COLO668 (cell line): ENCODE measurements around the gene ZFR.
"Not testable (repeated sequence)": the region's sequence is repeated elsewhere in the genome, so short reads cannot be mapped to it uniquely, and the experiment has no call there.

Experiments used
- DNase-seq: peaks from one replicate; lab custom pipeline; 2025; ENCODE audit not compliant: unreplicated experiment; lab: John Stamatoyannopoulos, UW

Gene ZFR

GRCh38 chr5:32325062-32325461 is 119.5 kb downstream of the ZFR start:
- no peak for DNase-seq

- no peak for DNase-seq
Observed at GRCh38 chr5:32323741-32324140, 120.8 kb downstream of the ZFR start.

DNA sequence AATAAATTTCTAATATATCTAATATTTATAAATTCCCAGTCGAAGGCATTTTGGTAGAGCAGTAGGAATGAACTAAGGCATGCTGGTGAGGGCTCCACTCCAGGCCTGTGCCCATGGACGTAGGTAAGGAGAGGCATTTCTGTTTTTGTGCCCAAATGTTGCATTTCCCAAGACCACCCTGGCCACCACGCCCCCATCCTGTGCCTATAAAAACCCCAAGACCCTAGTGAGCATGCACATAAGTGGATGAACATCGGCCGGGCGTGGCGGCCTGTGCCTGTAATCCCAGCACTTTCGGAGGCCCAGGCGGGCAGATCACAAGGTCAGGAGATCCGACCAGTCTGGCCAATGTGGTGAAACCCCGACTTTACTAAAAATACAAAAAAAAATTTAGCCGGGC is 121.7 kb downstream of the ZFR start:
- no peak for DNase-seq

DNA sequence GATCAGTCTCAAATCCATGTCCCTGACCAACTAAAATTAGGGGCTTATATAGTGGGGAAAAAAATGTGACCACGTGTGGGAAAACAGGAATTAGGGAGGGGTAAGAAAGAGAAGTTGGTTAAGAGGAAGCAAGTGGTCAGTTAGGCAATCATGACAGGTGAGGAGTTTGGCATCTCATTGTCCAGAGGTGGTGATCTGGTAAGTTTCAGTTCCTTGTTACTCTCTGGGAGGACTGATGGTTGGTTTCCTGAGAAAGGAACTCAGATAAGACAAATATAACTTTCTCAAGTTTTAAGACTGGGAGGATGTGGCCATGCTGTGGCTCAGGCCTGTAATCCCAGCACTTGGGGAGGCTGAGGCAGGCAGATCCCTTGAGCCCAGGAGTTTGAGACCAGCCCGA is 122.8 kb downstream of the ZFR start:
- DNase-seq = not testable (repeated sequence)

- DNase-seq = no peak
Observed at GRCh38 chr5:32320576-32320975, 124.0 kb downstream of the ZFR start.

GRCh38 chr5:32319926-32320543 is 124.5 kb downstream of the ZFR start:
- no peak for DNase-seq

- no peak for DNase-seq
Observed at GRCh38 chr5:32319392-32319791, 125.1 kb downstream of the ZFR start.

- DNase-seq = no peak
Observed at GRCh38 chr5:32317041-32317440, 127.5 kb downstream of the ZFR start.

GRCh38 chr5:32315221-32316014 is 129.1 kb downstream of the ZFR start:
- DNase-seq = no peak

- no peak for DNase-seq
Observed at GRCh38 chr5:32314658-32315057, 129.9 kb downstream of the ZFR start.

DNA sequence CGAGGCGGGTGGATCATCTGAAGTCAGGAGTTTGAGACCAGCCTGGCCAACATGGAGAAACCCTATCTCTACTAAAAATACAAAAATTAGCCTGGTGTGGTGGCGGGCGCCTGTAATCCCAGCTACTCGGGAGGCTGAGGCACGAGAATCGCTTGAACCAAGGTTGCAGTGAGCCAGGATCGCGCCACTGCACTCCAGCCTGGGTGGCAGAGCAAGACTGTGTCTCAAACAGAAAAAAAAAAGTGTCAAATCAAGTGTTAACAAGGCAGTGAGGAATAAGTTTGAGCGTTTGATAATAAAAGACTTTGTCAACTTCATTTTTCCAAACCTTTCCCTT is 130.4 kb downstream of the ZFR start:
- not testable (repeated sequence) for DNase-seq

GRCh38 chr5:32312595-32313332 is 131.8 kb downstream of the ZFR start, which contains the start of gene MTMR12:
Gene MTMR12 (minus strand): TSS chr5:32312939. CDS start chr5:32312838, 101 bp downstream.
- peak; percentile 100 for DNase-seq

DNA sequence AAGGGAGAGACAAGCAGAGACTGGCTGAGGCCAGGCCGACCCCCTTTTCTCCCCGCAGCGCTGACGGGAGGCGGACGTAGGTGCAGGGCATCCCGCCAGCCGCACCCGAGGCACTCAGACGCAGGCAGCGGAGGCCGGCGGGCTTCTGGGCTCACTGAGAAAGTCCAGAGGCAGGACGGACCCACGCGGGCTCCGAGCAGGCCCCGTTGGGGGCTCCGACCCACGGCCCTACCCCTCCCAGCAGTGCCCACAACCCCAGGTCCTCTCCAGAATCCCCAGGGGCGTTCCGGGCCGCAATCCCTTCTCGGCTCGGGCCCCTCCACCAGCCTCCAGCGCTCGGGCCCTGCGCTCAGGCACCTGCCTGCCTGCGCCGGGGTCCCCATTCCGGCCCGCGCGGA is 132.3 kb downstream of the ZFR start:
- peak; percentile 78 for DNase-seq

DNA sequence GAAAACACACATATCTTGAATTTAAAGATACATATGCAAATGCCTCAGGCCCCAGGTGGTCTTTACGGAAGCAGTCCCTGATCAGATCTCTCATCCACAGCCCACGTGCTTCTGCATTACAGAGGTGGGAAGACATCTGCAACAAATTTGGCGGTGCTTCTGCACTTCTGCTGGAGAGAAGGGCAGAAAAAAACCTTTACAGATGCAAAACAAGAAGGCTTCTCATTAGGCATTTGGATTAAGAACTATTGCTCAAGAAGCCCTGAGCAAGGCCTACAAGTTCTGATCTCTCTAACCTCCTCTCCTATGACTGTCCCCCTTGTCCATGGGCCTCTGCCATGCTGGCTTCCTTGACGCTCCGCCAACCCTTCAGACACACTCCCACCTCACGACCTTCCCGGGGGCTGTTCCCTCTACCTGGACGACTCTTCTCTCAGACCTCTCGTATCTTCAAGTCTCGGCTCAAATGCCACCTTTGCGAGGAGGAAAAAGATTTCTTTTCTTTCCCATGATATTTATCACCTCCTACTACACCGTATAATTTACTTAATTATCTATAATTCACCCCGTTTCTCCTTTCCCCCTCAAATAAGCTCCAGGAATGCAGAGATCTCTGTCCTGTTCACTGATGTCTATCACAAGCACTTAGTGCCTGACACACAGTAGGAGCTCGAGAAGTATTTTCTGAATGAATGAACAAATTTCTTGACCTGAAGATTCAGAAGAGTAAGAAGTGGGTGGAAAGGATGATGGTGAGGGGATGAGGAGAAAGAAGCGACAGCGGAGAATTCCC is 132.9 kb downstream of the ZFR start:
- DNase-seq = no peak

DNA sequence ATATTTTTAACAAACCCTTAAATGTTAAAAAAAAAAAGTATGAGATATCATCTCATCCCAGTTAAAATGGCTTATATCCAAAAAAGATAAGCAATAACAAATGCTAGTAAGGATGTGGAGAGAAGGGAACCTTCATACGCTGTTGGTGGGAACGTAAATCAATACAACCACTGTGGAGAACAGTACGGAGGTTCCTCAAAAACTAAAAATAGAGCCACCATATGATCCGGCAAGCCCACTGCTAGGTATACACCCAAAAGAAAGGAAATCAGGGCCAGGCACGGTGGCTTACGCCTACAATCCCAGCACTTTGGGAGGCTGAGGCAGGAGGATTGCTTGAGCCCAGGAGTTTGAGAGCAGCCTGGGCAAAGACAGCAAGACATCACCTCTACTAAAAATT is 134.8 kb downstream of the ZFR start:
- DNase-seq = no peak

DNA sequence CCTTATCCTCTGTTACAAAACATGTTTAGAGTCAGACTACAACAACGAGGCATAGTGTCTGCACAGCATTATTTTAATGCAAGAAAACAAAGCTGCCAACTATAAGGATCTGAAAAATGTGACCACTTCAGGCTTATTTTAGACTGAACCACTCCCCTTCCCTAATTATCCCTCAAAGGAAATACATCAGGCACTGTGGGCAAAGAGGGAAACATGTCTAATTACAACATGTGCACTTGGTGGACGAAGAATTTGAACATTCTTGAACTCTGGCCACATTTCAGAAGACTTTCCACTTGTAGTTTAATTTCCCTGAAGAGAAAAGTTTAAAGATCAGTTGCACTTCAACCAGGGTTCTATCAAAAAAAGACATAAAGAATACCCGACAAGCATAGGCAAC is 135.6 kb downstream of the ZFR start:
- no peak for DNase-seq

DNA sequence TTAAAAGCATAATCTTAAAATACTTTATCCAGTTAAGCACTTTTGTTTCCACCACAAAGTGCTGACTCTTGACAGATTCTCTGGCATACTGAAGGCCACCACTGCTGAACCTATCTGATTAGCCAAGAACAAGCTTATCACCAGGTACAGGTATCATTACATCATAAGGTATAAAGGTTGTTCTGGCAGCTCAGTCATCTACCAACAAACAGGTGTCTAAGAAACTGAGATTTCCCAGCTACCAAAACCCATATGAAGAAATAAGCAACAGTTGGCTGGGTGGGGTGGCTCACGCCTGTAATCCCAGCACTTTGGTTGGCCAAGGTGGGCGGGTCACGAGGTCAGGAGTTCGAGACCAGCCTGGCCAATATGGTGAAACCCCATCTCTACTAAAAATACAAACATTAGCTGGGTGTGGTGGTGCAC is 136.8 kb downstream of the ZFR start:
- DNase-seq = no peak

GRCh38 chr5:32304622-32305021 is 139.9 kb downstream of the ZFR start:
- DNase-seq = no peak
